B cell (primary cell): ENCODE results near the gene SFXN1. TPM values are rescaled to one million over a fixed set of nuclear protein-coding genes. Genes with fewer than 3 reads are reported as not detected.

Experiments
- ATAC-seq: fragments of 200-7000 bp; cut with Tn5 transposase; one replicate; pipeline ENCODE4 v1.10.0; 2021; ENCODE audit warnings: low read depth, mild to moderate bottlenecking, moderate number of reproducible peaks, moderate library complexity
- CTCF ChIA-PET: fragments of 350-600 bp; sonication (Branson Sonifier 250); formaldehyde crosslinking; loops from one replicate; lab custom pipeline; 2021; ENCODE audit warnings: antibody characterized with exemption, inconsistent platforms; lab: Charles Lee
- POLR2A ChIA-PET: fragments of 350-600 bp; sonication (Branson Sonifier 250); formaldehyde crosslinking; loops from one replicate; lab custom pipeline; 2021; ENCODE audit warnings: antibody characterized with exemption; lab: Charles Lee
- DNase-seq: peaks from one replicate; pipeline ENCODE4 v3.0.0; 2013
- H2AFZ ChIP-seq: 2 replicates; pipeline ENCODE4 v1.6.1; 2012; ENCODE audit warnings: mild to moderate bottlenecking, low read depth, low read length; ENCODE audit not compliant: insufficient read depth, poor library complexity, severe bottlenecking
- H3K27ac ChIP-seq, 2 donors: 1 replicate in 1 of 2; 2 replicates in 1 of 2; pipeline ENCODE4 v1.5.1; 2012 to 2013; ENCODE audit warnings: low read length in 2 of 2, mild to moderate bottlenecking in 2 of 2, moderate library complexity in 1 of 2
- H3K27me3 ChIP-seq, 4 experiments: fragments of 200-600 bp in 1 of 4; sonication (generic) in 1 of 4; replicated peaks in 1 of 4; 1 replicate in 2 of 4; 2 replicates in 2 of 4; pipeline versions ENCODE4 v1.6.1 to v1.7.0; 2013 to 2016; ENCODE audit warnings: low read length in 3 of 4, mild to moderate bottlenecking in 2 of 4, mixed read lengths in 1 of 4, moderate library complexity in 1 of 4; ENCODE audit not compliant: insufficient read depth in 4 of 4, control insufficient read depth in 3 of 4; ENCODE audit errors: control extremely low read depth in 1 of 4
- H3K36me3 ChIP-seq, 2 experiments: replicated peaks in 1 of 2; 1 replicate in 1 of 2; 2 replicates in 1 of 2; pipeline versions ENCODE4 v1.6.1 to v1.7.1; 2013; ENCODE audit warnings: low read length in 1 of 2; ENCODE audit not compliant: insufficient read depth in 2 of 2, control insufficient read depth in 1 of 2; ENCODE audit errors: control extremely low read depth in 1 of 2, extremely low read depth in 1 of 2
- H3K4me1 ChIP-seq, 2 donors: fragments of 200-600 bp in 1 of 2; sonication (generic) in 1 of 2; 1 replicate in 1 of 2; 2 replicates in 1 of 2; pipeline versions ENCODE4 v1.5.1 to v1.6.1; 2013 to 2017; ENCODE audit warnings: low read length in 2 of 2; ENCODE audit not compliant: control insufficient read depth in 2 of 2, insufficient read depth in 2 of 2
- H3K4me2 ChIP-seq: replicated peaks from 2 replicates; pipeline ENCODE3; 2012; ENCODE audit warnings: mild to moderate bottlenecking, low read depth, low read length; ENCODE audit not compliant: poor library complexity, severe bottlenecking
- H3K4me3 ChIP-seq, 5 experiments: fragments of 200-600 bp in 1 of 5; sonication (generic) in 1 of 5; 1 replicate in 3 of 5; 2 replicates in 2 of 5; pipeline versions ENCODE4 v1.5.1 to v1.7.0; 2011 to 2016; ENCODE audit warnings: low read length in 4 of 5, mild to moderate bottlenecking in 4 of 5, low read depth in 2 of 5, control low read depth in 1 of 5, moderate library complexity in 1 of 5; ENCODE audit not compliant: insufficient read depth in 1 of 5; ENCODE audit errors: control extremely low read depth in 1 of 5, extremely low read depth in 1 of 5
- H3K79me2 ChIP-seq: fragments of 200-600 bp; sonication (generic); one replicate; pipeline ENCODE4 v1.6.0; 2016; ENCODE audit warnings: low read length; ENCODE audit not compliant: control insufficient read depth, insufficient read depth
- H3K9ac ChIP-seq: fragments of 200-600 bp; sonication (generic); 2 replicates; pipeline ENCODE4 v1.6.1; 2017; ENCODE audit warnings: mild to moderate bottlenecking, low read length, moderate library complexity
- H3K9me3 ChIP-seq, 3 donors: one replicate each; pipeline versions ENCODE4 v1.6.1 to v1.7.1; 2013; ENCODE audit warnings: low read length in 2 of 3; ENCODE audit not compliant: control insufficient read depth in 2 of 3, insufficient read depth in 1 of 3; ENCODE audit errors: control extremely low read depth in 1 of 3
- H4K20me1 ChIP-seq: 2 replicates; pipeline ENCODE4 v1.6.0; 2012; ENCODE audit warnings: mild to moderate bottlenecking, low read length; ENCODE audit not compliant: insufficient read depth, control insufficient read depth, poor library complexity, severe bottlenecking
- H3K27ac Mint-ChIP-seq: one replicate; pipeline ENCODE4 v1.8.0; 2021; ENCODE audit warnings: mixed read lengths
- H3K27me3 Mint-ChIP-seq: one replicate; pipeline ENCODE4 v1.8.0; 2021; ENCODE audit warnings: mixed read lengths
- H3K4me1 Mint-ChIP-seq: one replicate; pipeline ENCODE4 v1.8.0; 2021; ENCODE audit warnings: mixed read lengths
- H3K4me3 Mint-ChIP-seq: one replicate; pipeline ENCODE4 v1.8.0; 2021; ENCODE audit warnings: mixed read lengths
- H3K9me3 Mint-ChIP-seq: one replicate; pipeline ENCODE4 v1.8.0; 2022; ENCODE audit warnings: mixed read lengths; ENCODE audit not compliant: insufficient read depth
- CTCF ChIP-seq: fragments of 200-600 bp; IDR thresholded peaks from one replicate; pipeline ENCODE4 v1.8.0; 2022; ENCODE audit warnings: antibody characterized with exemption, mild to moderate bottlenecking
- EZH2 ChIP-seq: IDR thresholded peaks from 2 replicates; pipeline ENCODE4 v1.6.1; 2012; ENCODE audit warnings: borderline replicate concordance, low read depth, mild to moderate bottlenecking, moderate library complexity, low read length; ENCODE audit not compliant: insufficient read depth, poor library complexity, severe bottlenecking
- WGBS: methylation state at CpG from one replicate; pipeline ENCODE4 v1.1.5; 2013; ENCODE audit warnings: missing lambda C conversion rate; ENCODE audit not compliant: insufficient coverage; 5-methylcytosine and 5-hydroxymethylcytosine counted together
- intact Hi-C: fragments of 100-400 bp; cut with micrococcal nuclease; formaldehyde crosslinking; loops from one replicate; pipeline ENCODE4 v1.10.0; 2022
- polyA plus RNA-seq: library from polyadenylated mRNA; depleted of rRNA; stranded (reverse); fragments of >200 nt; gene quantifications from 2 replicates; pipeline ENCODE4 v1.2.3, GENCODE V29; 2012
- total RNA-seq, 2 donors: library from RNA; stranded (reverse); fragments of 120-200 nt in 1 of 2; gene quantifications; 1 replicate in 1 of 2; 2 replicates in 1 of 2; pipeline versions ENCODE4 v1.2.3 to v1.2.4, GENCODE V29; 2013 to 2022

Gene SFXN1
- total and polyA plus RNA-seq, 2 donors (not counting 1 experiment from before 2014, with no cell fraction given), result 16.4 to 30.5 TPM

GRCh38 chr5:175558801-175559480 lies 80.6 kb downstream of the SFXN1 start:
- POLR2A ChIA-PET, result no interaction called here
- WGBS, result 79% methylated on average over 2 of the region's 9 CpGs
- no peak overlapping the region for H3K27ac ChIP-seq
- TF ChIP-seq CTCF, result no peak
- no peak for TF ChIP-seq EZH2
- H3K4me1 Mint-ChIP-seq, result no peaks in the 10 kb centered on the region
- H3K4me3 ChIP-seq, result no peak overlapping the region
- H3K4me1 ChIP-seq, result no peaks in the 10 kb centered on the region
- peaks cover 23% of the 10 kb centered on the region for H3K27me3 Mint-ChIP-seq
- H3K36me3 ChIP-seq, result no peaks in the 10 kb centered on the region
- CTCF ChIA-PET, result no interaction called here
- H3K27ac Mint-ChIP-seq, result no peak overlapping the region
- DNase-seq (no peak), ATAC-seq (no peak)
- no peaks in the 10 kb centered on the region for H3K79me2 ChIP-seq
- H3K27me3 ChIP-seq, result no peaks in the 10 kb centered on the region
- no peak overlapping the region for H3K4me2 ChIP-seq
- H3K4me3 Mint-ChIP-seq, result no peak overlapping the region
- H3K9ac ChIP-seq, result no peak overlapping the region
- H4K20me1 ChIP-seq, result no peaks in the 10 kb centered on the region
- no peaks in the 10 kb centered on the region for H3K9me3 Mint-ChIP-seq
- no peak overlapping the region for H2AFZ ChIP-seq
- H3K9me3 ChIP-seq, result no peaks in the 10 kb centered on the region
- intact Hi-C loops, result no loop called here

- no peak for TF ChIP-seq CTCF
- TF ChIP-seq EZH2, result no peak
- DNase-seq, result no peak
- H3K9me3 Mint-ChIP-seq, result no peaks in the 10 kb centered on the region
- no peak overlapping the region for H3K27ac Mint-ChIP-seq
- ATAC-seq, result no peak
- Histone ChIP-seq H3K36me3 (no peaks in the 10 kb centered on the region), H4K20me1 (no peaks in the 10 kb centered on the region), H3K27ac (no peak overlapping the region), H2AFZ (no peak overlapping the region), H3K4me2 (no peak overlapping the region), H3K9ac (no peak overlapping the region), H3K4me3 (no peak overlapping the region), H3K79me2 (no peaks in the 10 kb centered on the region), H3K27me3 (no peaks in the 10 kb centered on the region), H3K9me3 (no peaks in the 10 kb centered on the region), H3K4me1 (no peaks in the 10 kb centered on the region)
- intact Hi-C loops, result no loop called here
- POLR2A ChIA-PET, result no interaction called here
- no peak overlapping the region for H3K4me3 Mint-ChIP-seq
- no peaks in the 10 kb centered on the region for H3K4me1 Mint-ChIP-seq
- CTCF ChIA-PET, result no interaction called here
- no CpG with 5 or more reads among the region's 2 CpGs for WGBS
- H3K27me3 Mint-ChIP-seq, result peaks cover 14% of the 10 kb centered on the region
These were observed 81.7 kb downstream of the SFXN1 start for GRCh38 chr5:175560011-175560410.
